GM12878 (cell line): ENCODE results near the gene ART1. TPM values are rescaled to one million over a fixed set of nuclear protein-coding genes. Genes with fewer than 3 reads are reported as not detected.

Experiments used
- ATAC-seq: fragments of 200-7000 bp; cut with Tn5 transposase; 3 replicates; pipeline ENCODE4 v1.9.1; 2020; ENCODE audit warnings: mild to moderate bottlenecking, moderate library complexity
- BruUV-seq: library from RNA; stranded (reverse); fragments of 400-500 nt; replicated peaks from 2 replicates; lab custom pipeline; 2021; lab: Mats Ljungman, UMichigan
- CTCF ChIA-PET: fragments of 300-600 bp; sonication (Branson Sonifier 250); formaldehyde crosslinking; extraction: SDS; loops from one replicate; lab custom pipeline; 2021; ENCODE audit warnings: inconsistent platforms; lab: Yijun Ruan, JAX
- POLR2A ChIA-PET: fragments of 350-600 bp; formaldehyde crosslinking; extraction: SDS; loops from one replicate; lab custom pipeline; 2021; ENCODE audit warnings: inconsistent platforms; lab: Charles Lee
- RAD21 ChIA-PET: fragments of 300-600 bp; sonication (Branson Sonifier 250); formaldehyde crosslinking; loops from one replicate; lab custom pipeline; 2023; ENCODE audit warnings: antibody characterized with exemption; ENCODE audit not compliant: unreplicated experiment; lab: Charles Lee
- SMC1A ChIA-PET: fragments of 300-600 bp; sonication (Branson Sonifier 250); formaldehyde crosslinking; loops from one replicate; lab custom pipeline; 2023; ENCODE audit not compliant: unreplicated experiment, uncharacterized antibody; lab: Charles Lee
- DNase-seq: peaks from one replicate; pipeline ENCODE4 v3.0.0-alpha.2; 2011; ENCODE audit warnings: low read depth, low spot score
- FAIRE-seq: peaks from 3 replicates; lab custom pipeline; 2011; peaks lifted over from hg19 to GRCh38; lab: Jason Lieb, UNC
- H2AFZ ChIP-seq: 2 replicates; pipeline ENCODE4 v1.6.0; 2011; ENCODE audit warnings: low read depth, low read length, control low read depth; ENCODE audit not compliant: control insufficient read depth
- H3K27ac ChIP-seq: 2 replicates; pipeline ENCODE4 v1.5.1; 2011; ENCODE audit warnings: control low read depth; ENCODE audit not compliant: control insufficient read depth, insufficient read depth
- H3K27me3 ChIP-seq, 2 experiments: replicated peaks in 1 of 2; 2 replicates each; pipeline versions ENCODE4 v1.6.0 to v1.6.1; 2011; ENCODE audit warnings: low read length in 1 of 2; ENCODE audit not compliant: control insufficient read depth in 2 of 2, insufficient read depth in 2 of 2
- H3K36me3 ChIP-seq, 2 experiments: 2 replicates each; pipeline ENCODE4 v1.5.1; 2011; ENCODE audit warnings: low read length in 1 of 2; ENCODE audit not compliant: control insufficient read depth in 2 of 2, insufficient read depth in 2 of 2
- H3K4me1 ChIP-seq: 2 replicates; pipeline ENCODE4 v1.6.1; 2011; ENCODE audit warnings: mild to moderate bottlenecking, low read length, moderate library complexity, mixed read lengths; ENCODE audit not compliant: control insufficient read depth, insufficient read depth
- H3K4me2 ChIP-seq: 2 replicates; pipeline ENCODE4 v1.6.0; 2011; ENCODE audit warnings: control low read depth; ENCODE audit not compliant: control insufficient read depth, insufficient read depth
- H3K4me3 ChIP-seq: fragments of 200-600 bp; sonication (generic); 2 replicates; pipeline ENCODE4 v1.5.1; 2016
- H3K79me2 ChIP-seq: 2 replicates; pipeline ENCODE4 v1.6.0; 2011; ENCODE audit warnings: low read length; ENCODE audit not compliant: control insufficient read depth, insufficient read depth
- H3K9ac ChIP-seq: 2 replicates; pipeline ENCODE4 v1.8.0; 2011; ENCODE audit warnings: low read length, control low read depth, mixed read lengths; ENCODE audit not compliant: control insufficient read depth, insufficient read depth
- H3K9me3 ChIP-seq: replicated peaks from 3 replicates; pipeline ENCODE4 v1.5.1; 2011; ENCODE audit warnings: mild to moderate bottlenecking, low read length; ENCODE audit not compliant: control insufficient read depth, insufficient read depth
- H4K20me1 ChIP-seq: 2 replicates; pipeline ENCODE4 v1.6.0; 2011; ENCODE audit not compliant: control insufficient read depth, insufficient read depth
- BCLAF1 ChIP-seq: fragments of 450-650 bp; IDR thresholded peaks from 2 replicates; pipeline ENCODE4 v1.6.1; 2017; ENCODE audit warnings: antibody characterized with exemption, mild to moderate bottlenecking, moderate library complexity
- CBX5 ChIP-seq: sonication (generic); IDR thresholded peaks from 2 replicates; pipeline ENCODE4 v1.6.1; 2016; ENCODE audit warnings: low read depth, moderate library complexity, mild to moderate bottlenecking, inconsistent platforms
- CHD4 ChIP-seq: fragments of 200-600 bp; sonication (generic); IDR thresholded peaks from 2 replicates; pipeline ENCODE4 v1.6.1; 2016; ENCODE audit warnings: mild to moderate bottlenecking
- DPF2 ChIP-seq: fragments of 450-650 bp; IDR thresholded peaks from 2 replicates; pipeline ENCODE4 v1.6.1; 2017; ENCODE audit warnings: mild to moderate bottlenecking
- EZH2 ChIP-seq: IDR thresholded peaks from 2 replicates; pipeline ENCODE4 v1.6.1; 2012; ENCODE audit warnings: low read depth, mild to moderate bottlenecking, control low read depth, inconsistent platforms, low read length, borderline replicate concordance; ENCODE audit not compliant: control insufficient read depth
- WRNIP1 ChIP-seq: IDR thresholded peaks from 2 replicates; pipeline ENCODE4 v1.6.1; 2011; ENCODE audit warnings: low read depth, low read length, improper control_type of control experiment, borderline replicate concordance
- ZBTB11 ChIP-seq: fragments of 450-650 bp; formaldehyde crosslinking; IDR thresholded peaks from 2 replicates; pipeline ENCODE4 v1.5.0; 2022; ENCODE audit warnings: mild to moderate bottlenecking, missing genetic modification characterization
- ZNF622 ChIP-seq: fragments of 450-650 bp; IDR thresholded peaks from 2 replicates; pipeline ENCODE4 v1.6.1; 2017; ENCODE audit warnings: mild to moderate bottlenecking, inconsistent platforms
- WGBS: methylation state at CpG from one replicate; pipeline ENCODE4 v1.1.6; 2016; ENCODE audit warnings: low lambda C conversion rate; ENCODE audit not compliant: insufficient replicate concordance, insufficient coverage; ENCODE audit errors: missing lambda C conversion rate; 5-methylcytosine and 5-hydroxymethylcytosine counted together
- in situ Hi-C: fragments of 300-500 bp; cut with MboI; formaldehyde crosslinking; loops from 9 replicates; pipeline ENCODE4 v1.14.3; 2018; ENCODE audit warnings: mixed read lengths
- intact Hi-C: fragments of 100-400 bp; cut with micrococcal nuclease; formaldehyde crosslinking; loops from one replicate; pipeline ENCODE4 v1.14.2; 2022; ENCODE audit not compliant: unreplicated experiment
- polyA plus RNA-seq, 11 experiments: library from polyadenylated mRNA; depleted of rRNA in 4 of 11; unstranded in 6 of 11; stranded (reverse) in 5 of 11; fragments of >200 nt; fragmentation: Nextera tagmentation in 4 of 11; fragmentation: Illumina TruSeq in 1 of 11; extraction: Ambion mirVana in 4 of 11; extraction: Trizol in 1 of 11; gene quantifications; 1 replicate in 1 of 11; 2 replicates in 10 of 11; pipeline versions ENCODE4 v1.2.1 to v1.2.3, GENCODE V29; 2011 to 2016; ENCODE audit warnings: inconsistent platforms in 2 of 11, missing spikeins in 2 of 11, low read depth in 1 of 11
- small RNA-seq: library from RNA; depleted of rRNA; stranded (forward); fragments of <200 nt; gene quantifications from one replicate; pipeline ENCODE3, GENCODE V24; 2014
- total RNA-seq, 4 experiments: library from RNA; depleted of rRNA in 3 of 4; stranded (reverse); fragments of >200 nt in 3 of 4; fragmentation: Illumina TruSeq in 1 of 4; extraction: Trizol in 1 of 4; gene quantifications; 2 replicates each; pipeline versions ENCODE4 v1.2.1 to v1.2.3, GENCODE V29; 2013 to 2021

Gene ART1
- total and polyA plus RNA-seq, 10 of the 15 experiments (the other 5 are each of a cell fraction or from before 2014, with no cell fraction given): not detected

GRCh38 chr11:3712274-3712673 is 67.3 kb downstream of the ART1 start:
- no peak overlapping the region for H3K4me3 ChIP-seq
- CTCF ChIA-PET: interaction anchor here (1.5 to 1.8 kb wide), 2 partner anchors 10 to 96 kb away, joined by 3 to 8 read pairs; partner anchors contain the start of gene PGAP2
- TF ChIP-seq CBX5: no peak
- TF ChIP-seq DPF2: no peak
- no peak for TF ChIP-seq ZNF622
- TF ChIP-seq ZBTB11 (CRISPR knock-in tag): no peak
- no peak for TF ChIP-seq EZH2
- no peak for TF ChIP-seq WRNIP1
- TF ChIP-seq BCLAF1: no peak
- TF ChIP-seq CHD4: no peak
- TF ChIP-seq, all 136 proteins: peak for 0
- no peaks in the 10 kb centered on the region for H4K20me1 ChIP-seq
- DNase-seq: no peak
- WGBS: 79% methylated on average over 6 of the region's 6 CpGs
- POLR2A ChIA-PET: no interaction called here
- H3K9me3 ChIP-seq: no peaks in the 10 kb centered on the region
- FAIRE-seq: no peak
- no peaks in the 10 kb centered on the region for H3K4me1 ChIP-seq
- H2AFZ ChIP-seq: no peak overlapping the region
- BruUV-seq: no TSS peak
- in situ Hi-C loops (no loop called here), intact Hi-C loops (no loop called here)
- H3K9ac ChIP-seq: no peak overlapping the region
- H3K27me3 ChIP-seq: no peaks in the 10 kb centered on the region
- peaks cover 7 to 37% of the 10 kb centered on the region in 2 experiments; a peak in 3 of 4 replicates for H3K36me3 ChIP-seq
- H3K27ac ChIP-seq: no peak overlapping the region
- SMC1A ChIA-PET: interaction anchor here (1.8 kb wide), 1 partner anchor 23 kb away, joined by 4 read pairs; no protein-coding TSS in a partner anchor
- H3K4me2 ChIP-seq: no peak overlapping the region
- RAD21 ChIA-PET: no interaction called here
- no peaks in the 10 kb centered on the region for H3K79me2 ChIP-seq
- ATAC-seq: no peak

Small RNA genes within 50 kb of the gene (small RNA-seq; reads per million reads assigned to genes)
- not detected for gene RF00019

Other genes starting within 250 kb of the ART1 start
- gene ART5, start 3.1 kb upstream of the ART1 start, total RNA-seq (2014; rRNA removed): not detected in 2 replicates
- gene ART5, start 3.1 kb upstream of the ART1 start, total RNA-seq (2014; rRNA removed; fragmentation: Illumina TruSeq; extraction: Trizol): not detected in 2 replicates
- not detected in 2 replicates for gene ART5, start 3.1 kb upstream of the ART1 start, total RNA-seq (2021)
- gene ART5, start 3.1 kb upstream of the ART1 start, polyA plus RNA-seq (2011; rRNA removed): not detected in 2 replicates
- gene ART5, start 3.1 kb upstream of the ART1 start, polyA plus RNA-seq (2014; fragmentation: Illumina TruSeq; extraction: Trizol): not detected in 2 replicates
- gene ART5, start 3.1 kb upstream of the ART1 start, polyA plus RNA-seq (2014; fragmentation: Nextera tagmentation; extraction: Ambion mirVana): not detected
- 0.06 TPM in 1 of 2 replicates, not detected in the other for gene ART5, start 3.1 kb upstream of the ART1 start, polyA plus RNA-seq (2014; rRNA removed)
- gene ART5, start 3.1 kb upstream of the ART1 start, polyA plus RNA-seq (2016; fragmentation: Nextera tagmentation; extraction: Ambion mirVana): not detected
- 1.0 and 1.5 TPM in 2 replicates for gene CHRNA10, start 26.3 kb downstream of the ART1 start, total RNA-seq (2014; rRNA removed)
- gene CHRNA10, start 26.3 kb downstream of the ART1 start, total RNA-seq (2014; rRNA removed; fragmentation: Illumina TruSeq; extraction: Trizol): 0.85 and 1.2 TPM in 2 replicates
- gene CHRNA10, start 26.3 kb downstream of the ART1 start, total RNA-seq (2021): 0.93 and 1.5 TPM in 2 replicates
- gene CHRNA10, start 26.3 kb downstream of the ART1 start, polyA plus RNA-seq (2011; rRNA removed): 0.24 and 0.39 TPM in 2 replicates
- 0.33 and 0.73 TPM in 2 replicates for gene CHRNA10, start 26.3 kb downstream of the ART1 start, polyA plus RNA-seq (2014; fragmentation: Illumina TruSeq; extraction: Trizol)
- gene CHRNA10, start 26.3 kb downstream of the ART1 start, polyA plus RNA-seq (2014; fragmentation: Nextera tagmentation; extraction: Ambion mirVana): under 1 TPM; 0.14 to 0.31 TPM
- gene CHRNA10, start 26.3 kb downstream of the ART1 start, polyA plus RNA-seq (2014; rRNA removed): 0.68 and 1.4 TPM in 2 replicates
- gene CHRNA10, start 26.3 kb downstream of the ART1 start, polyA plus RNA-seq (2016; fragmentation: Nextera tagmentation; extraction: Ambion mirVana): under 1 TPM; 0.32 to 0.45 TPM
- 108 and 115 TPM in 2 replicates for gene NUP98, start 152.4 kb downstream of the ART1 start, total RNA-seq (2014; rRNA removed)
- gene NUP98, start 152.4 kb downstream of the ART1 start, total RNA-seq (2014; rRNA removed; fragmentation: Illumina TruSeq; extraction: Trizol): 87.2 and 87.4 TPM in 2 replicates
- 69.1 and 74.8 TPM in 2 replicates for gene NUP98, start 152.4 kb downstream of the ART1 start, total RNA-seq (2021)
- 60.6 and 88.1 TPM in 2 replicates for gene NUP98, start 152.4 kb downstream of the ART1 start, polyA plus RNA-seq (2011; rRNA removed)
- gene NUP98, start 152.4 kb downstream of the ART1 start, polyA plus RNA-seq (2014; fragmentation: Illumina TruSeq; extraction: Trizol): 72.0 and 96.6 TPM in 2 replicates
- 10 to 100 TPM; 21.7 to 23.7 TPM for gene NUP98, start 152.4 kb downstream of the ART1 start, polyA plus RNA-seq (2014; fragmentation: Nextera tagmentation; extraction: Ambion mirVana)
- 75.7 and 82.9 TPM in 2 replicates for gene NUP98, start 152.4 kb downstream of the ART1 start, polyA plus RNA-seq (2014; rRNA removed)
- 10 to 100 TPM; 47.8 to 56.0 TPM for gene NUP98, start 152.4 kb downstream of the ART1 start, polyA plus RNA-seq (2016; fragmentation: Nextera tagmentation; extraction: Ambion mirVana)
- gene PGAP2, start 163.4 kb downstream of the ART1 start, total RNA-seq (2014; rRNA removed): 23.3 and 24.9 TPM in 2 replicates
- 12.3 and 13.1 TPM in 2 replicates for gene PGAP2, start 163.4 kb downstream of the ART1 start, total RNA-seq (2014; rRNA removed; fragmentation: Illumina TruSeq; extraction: Trizol)
- 26.4 and 27.7 TPM in 2 replicates for gene PGAP2, start 163.4 kb downstream of the ART1 start, total RNA-seq (2021)
- 16.6 and 34.5 TPM in 2 replicates for gene PGAP2, start 163.4 kb downstream of the ART1 start, polyA plus RNA-seq (2011; rRNA removed)
- 25.0 and 30.5 TPM in 2 replicates for gene PGAP2, start 163.4 kb downstream of the ART1 start, polyA plus RNA-seq (2014; fragmentation: Illumina TruSeq; extraction: Trizol)
- gene PGAP2, start 163.4 kb downstream of the ART1 start, polyA plus RNA-seq (2014; fragmentation: Nextera tagmentation; extraction: Ambion mirVana): 10 to 100 TPM; 25.4 to 37.4 TPM
- 35.6 and 36.2 TPM in 2 replicates for gene PGAP2, start 163.4 kb downstream of the ART1 start, polyA plus RNA-seq (2014; rRNA removed)
- gene PGAP2, start 163.4 kb downstream of the ART1 start, polyA plus RNA-seq (2016; fragmentation: Nextera tagmentation; extraction: Ambion mirVana): 10 to 100 TPM; 33.4 to 37.2 TPM
- 56.2 and 64.7 TPM in 2 replicates for gene RHOG, start 195.8 kb downstream of the ART1 start, total RNA-seq (2014; rRNA removed)
- 47.7 and 48.8 TPM in 2 replicates for gene RHOG, start 195.8 kb downstream of the ART1 start, total RNA-seq (2014; rRNA removed; fragmentation: Illumina TruSeq; extraction: Trizol)
- gene RHOG, start 195.8 kb downstream of the ART1 start, total RNA-seq (2021): 128 and 137 TPM in 2 replicates
- 45.0 and 121 TPM in 2 replicates for gene RHOG, start 195.8 kb downstream of the ART1 start, polyA plus RNA-seq (2011; rRNA removed)
- 51.4 and 98.2 TPM in 2 replicates for gene RHOG, start 195.8 kb downstream of the ART1 start, polyA plus RNA-seq (2014; fragmentation: Illumina TruSeq; extraction: Trizol)
- 10 to 100 TPM; 16.0 to 42.0 TPM for gene RHOG, start 195.8 kb downstream of the ART1 start, polyA plus RNA-seq (2014; fragmentation: Nextera tagmentation; extraction: Ambion mirVana)
- gene RHOG, start 195.8 kb downstream of the ART1 start, polyA plus RNA-seq (2014; rRNA removed): 172 and 192 TPM in 2 replicates
- gene RHOG, start 195.8 kb downstream of the ART1 start, polyA plus RNA-seq (2016; fragmentation: Nextera tagmentation; extraction: Ambion mirVana): 100 to 1,000 TPM in 1 of 2 experiments, 10 to 100 TPM in 1; 91.4 to 109 TPM
- gene STIM1, start 210.5 kb downstream of the ART1 start, total RNA-seq (2014; rRNA removed): 21.6 and 24.0 TPM in 2 replicates
- 24.9 and 26.0 TPM in 2 replicates for gene STIM1, start 210.5 kb downstream of the ART1 start, total RNA-seq (2014; rRNA removed; fragmentation: Illumina TruSeq; extraction: Trizol)
- gene STIM1, start 210.5 kb downstream of the ART1 start, total RNA-seq (2021): 55.9 and 57.7 TPM in 2 replicates
- 36.3 and 39.3 TPM in 2 replicates for gene STIM1, start 210.5 kb downstream of the ART1 start, polyA plus RNA-seq (2011; rRNA removed)
- gene STIM1, start 210.5 kb downstream of the ART1 start, polyA plus RNA-seq (2014; fragmentation: Illumina TruSeq; extraction: Trizol): 29.1 and 37.0 TPM in 2 replicates
- gene STIM1, start 210.5 kb downstream of the ART1 start, polyA plus RNA-seq (2014; fragmentation: Nextera tagmentation; extraction: Ambion mirVana): 1 to 10 TPM; 8.6 to 9.9 TPM
- gene STIM1, start 210.5 kb downstream of the ART1 start, polyA plus RNA-seq (2014; rRNA removed): 26.7 and 31.0 TPM in 2 replicates
- 10 to 100 TPM; 31.8 to 36.8 TPM for gene STIM1, start 210.5 kb downstream of the ART1 start, polyA plus RNA-seq (2016; fragmentation: Nextera tagmentation; extraction: Ambion mirVana)